GM23248 (cell line): Measurements from ENCODE around the gene RHOXF2B.
"Not testable (repeated sequence)": the region's sequence is repeated elsewhere in the genome, so short reads cannot be mapped to it uniquely, and the experiment has no call there.

Experiments
- EZH2 ChIP-seq: fragments of 200-600 bp; sonication (generic); IDR thresholded peaks from 2 replicates; pipeline ENCODE4 v1.6.1; 2018; ENCODE audit warnings: antibody characterized with exemption, mild to moderate bottlenecking; ENCODE audit not compliant: insufficient read depth, poor library complexity, severe bottlenecking
- EZH2phosphoT487 ChIP-seq: fragments of 200-600 bp; sonication (generic); IDR thresholded peaks from 2 replicates; pipeline ENCODE4 v1.6.1; 2018; ENCODE audit warnings: antibody characterized with exemption, moderate library complexity, mild to moderate bottlenecking, low read depth; ENCODE audit not compliant: insufficient read depth

DNA sequence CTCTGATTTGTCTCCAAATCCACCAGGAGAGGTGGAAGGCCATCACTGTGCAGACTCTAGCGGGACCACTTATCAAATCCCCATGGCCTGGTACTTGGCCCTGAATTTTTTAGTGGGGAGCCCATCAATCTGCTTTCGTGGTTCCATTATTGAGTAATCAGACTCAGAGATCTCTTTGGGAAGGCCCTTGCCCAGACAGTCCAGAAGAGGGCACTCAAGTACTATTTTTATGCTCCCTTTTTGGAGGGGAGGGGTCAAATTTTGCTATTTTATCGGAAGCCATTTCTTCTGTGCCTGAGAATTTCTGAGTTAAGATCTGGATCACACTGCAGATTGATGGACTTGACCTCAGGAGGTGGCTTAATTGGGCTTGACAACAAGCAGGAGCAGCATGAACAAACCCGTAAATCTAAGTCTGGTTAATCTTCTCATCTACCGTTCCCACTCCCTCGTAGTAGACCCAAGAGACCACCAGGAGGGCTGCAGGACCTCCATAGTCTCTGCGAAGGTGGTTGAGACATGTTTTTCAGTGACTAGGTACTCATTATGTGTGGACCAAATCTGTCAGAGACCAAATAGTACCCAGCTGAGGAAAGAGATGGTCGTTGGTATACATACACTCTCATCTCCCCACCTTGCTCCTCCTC is 38.3 kb downstream of the RHOXF2B start:
- not testable (repeated sequence) for TF ChIP-seq EZH2phosphoT487, EZH2
